Measurements from ENCODE around the gene CDC42BPA.
"Not testable (repeated sequence)": the region's sequence is repeated elsewhere in the genome, so short reads cannot be mapped to it uniquely, and the experiment has no call there.

CDC42BPA gene

GRCh38 chr1:227353186-227353585, 34.9 kb upstream of the CDC42BPA start:
- H3K4me3 Mint-ChIP-seq = no peak overlapping the region
- H3K4me1 Mint-ChIP-seq = peaks cover 26% of the 10 kb centered on the region
- no peak for TF ChIP-seq CTCF (IDR thresholded peaks at IDR 0.05; ENCODE audit: unreplicated experiment in 3 of 3)
- no peaks in the 10 kb centered on the region for H3K36me3 Mint-ChIP-seq (ENCODE audit: low read depth)
- H3K27ac Mint-ChIP-seq = no peak overlapping the region
- no peaks in the 10 kb centered on the region for H3K9me3 Mint-ChIP-seq
- H3K27me3 Mint-ChIP-seq (ENCODE audit: low read depth) = no peaks in the 10 kb centered on the region

- not testable (repeated sequence) for H3K27ac Mint-ChIP-seq; H3K36me3 Mint-ChIP-seq (ENCODE audit: low read depth); H3K4me3 Mint-ChIP-seq; H3K27me3 Mint-ChIP-seq (ENCODE audit: low read depth); H3K9me3 Mint-ChIP-seq
- H3K4me1 Mint-ChIP-seq = peaks cover 23% of the 10 kb centered on the region
Measured at GRCh38 chr1:227352164-227352563, 33.9 kb upstream of the CDC42BPA start.

GRCh38 chr1:227351443-227351842, 33.2 kb upstream of the CDC42BPA start:
- no peaks in the 10 kb centered on the region for H3K27me3 Mint-ChIP-seq (ENCODE audit: low read depth)
- H3K36me3 Mint-ChIP-seq (ENCODE audit: low read depth) = no peaks in the 10 kb centered on the region
- H3K4me1 Mint-ChIP-seq = peaks cover 16% of the 10 kb centered on the region
- no peak for TF ChIP-seq CTCF (IDR thresholded peaks at IDR 0.05; ENCODE audit: unreplicated experiment in 3 of 3)
- peak overlapping the region in 2 of 3 experiments; percentile 14 to 28 for H3K27ac Mint-ChIP-seq
- H3K4me3 Mint-ChIP-seq = no peak overlapping the region
- no peaks in the 10 kb centered on the region for H3K9me3 Mint-ChIP-seq

GRCh38 chr1:227349967-227350366, 31.7 kb upstream of the CDC42BPA start:
- Mint-ChIP-seq H3K36me3 (ENCODE audit: low read depth) (no peaks in the 10 kb centered on the region), H3K4me3 (no peak overlapping the region), H3K27me3 (ENCODE audit: low read depth) (peaks cover 4% of the 10 kb centered on the region), H3K27ac (peak overlapping the region in 1 of 3 experiments; percentile 34), H3K4me1 (peaks cover 15% of the 10 kb centered on the region), H3K9me3 (no peaks in the 10 kb centered on the region)
- no peak for TF ChIP-seq CTCF (IDR thresholded peaks at IDR 0.05; ENCODE audit: unreplicated experiment in 3 of 3)

GRCh38 chr1:227343727-227344551, 25.6 kb upstream of the CDC42BPA start:
- H3K4me3 Mint-ChIP-seq = no peak overlapping the region
- H3K4me1 Mint-ChIP-seq = peaks cover 15% of the 10 kb centered on the region
- peak overlapping the region; percentile 41 to 73 (median 56) for H3K27ac Mint-ChIP-seq
- no peaks in the 10 kb centered on the region for H3K36me3 Mint-ChIP-seq (ENCODE audit: low read depth)
- H3K27me3 Mint-ChIP-seq (ENCODE audit: low read depth) = peaks cover 4% of the 10 kb centered on the region
- no peak for TF ChIP-seq CTCF (IDR thresholded peaks at IDR 0.05; ENCODE audit: unreplicated experiment in 3 of 3)
- H3K9me3 Mint-ChIP-seq = peaks cover 9% of the 10 kb centered on the region

GRCh38 chr1:227343206-227343605, 24.9 kb upstream of the CDC42BPA start:
- Mint-ChIP-seq H3K27ac (peak overlapping the region; percentile 39 to 63 (median 49)), H3K4me3 (no peak overlapping the region), H3K27me3 (ENCODE audit: low read depth) (peaks cover 4% of the 10 kb centered on the region), H3K9me3 (peaks cover 9% of the 10 kb centered on the region), H3K36me3 (ENCODE audit: low read depth) (no peaks in the 10 kb centered on the region), H3K4me1 (peaks cover 15% of the 10 kb centered on the region)
- TF ChIP-seq CTCF (IDR thresholded peaks at IDR 0.05; ENCODE audit: unreplicated experiment in 3 of 3) = no peak
